ENCODE results near the gene CUX1. TPM values are rescaled to one million over a fixed set of nuclear protein-coding genes. Genes with fewer than 3 reads are reported as not detected.
"Not testable (repeated sequence)": the region's sequence is repeated elsewhere in the genome, so short reads cannot be mapped to it uniquely, and the experiment has no call there.

CUX1 gene
- total and polyA plus RNA-seq, 10 of the 15 experiments (the other 5 are each of a cell fraction or from before 2014, with no cell fraction given) = 6.1 to 48.6 (median 25.9) TPM

- no peak for TF ChIP-seq EED (IDR thresholded peaks at IDR 0.05; ENCODE audit: low read depth)
- no peak for TF ChIP-seq RFX5 (IDR thresholded peaks at IDR 0.05; ENCODE audit: low read depth, low read length)
These were observed 224.7 kb downstream of the CUX1 start (continued) for GRCh38 chr7:102042016-102042656.

- DNase-seq (ENCODE audit: low read depth, low spot score); H3K27ac ChIP-seq (ENCODE audit: control insufficient read depth, insufficient read depth); intact Hi-C loops (cut with micrococcal nuclease; ENCODE audit: unreplicated experiment); H3K4me3 ChIP-seq; FAIRE-seq; H3K36me3 ChIP-seq (ENCODE audit: control insufficient read depth in 2 of 2, insufficient read depth in 2 of 2, low read length in 1 of 2); H3K4me2 ChIP-seq (ENCODE audit: control insufficient read depth, insufficient read depth); in situ Hi-C loops (cut with MboI); H4K20me1 ChIP-seq (ENCODE audit: control insufficient read depth, insufficient read depth); ATAC-seq; H3K9ac ChIP-seq (ENCODE audit: control insufficient read depth, insufficient read depth, low read length); H3K79me2 ChIP-seq (ENCODE audit: control insufficient read depth, insufficient read depth, low read length); H3K9me3 ChIP-seq (replicated peaks; ENCODE audit: control insufficient read depth, insufficient read depth, low read length); H3K27me3 ChIP-seq (replicated peaks in 1 of 2; ENCODE audit: control insufficient read depth in 2 of 2, insufficient read depth in 2 of 2, low read length in 1 of 2); BruUV-seq (replicated peaks); CTCF ChIA-PET; H2AFZ ChIP-seq (ENCODE audit: control insufficient read depth, low read depth, low read length): not testable (repeated sequence)
- ChIA-PET SMC1A (ENCODE audit: uncharacterized antibody, unreplicated experiment) (interaction anchor here (0.6 to 2.0 kb wide), 4 partner anchors 13 to 186 kb away, joined by 3 to 7 read pairs (median 4); no protein-coding TSS in a partner anchor), RAD21 (ENCODE audit: unreplicated experiment) (interaction anchor here (1.6 kb wide), 1 partner anchor 185 kb away, joined by 4 read pairs; no protein-coding TSS in a partner anchor), POLR2A (interaction anchor here (0.6 to 1.2 kb wide), 2 partner anchors 19 to 65 kb away, joined by 3 to 4 read pairs; no protein-coding TSS in a partner anchor)
- peaks cover 43% of the 10 kb centered on the region for H3K4me1 ChIP-seq (ENCODE audit: control insufficient read depth, insufficient read depth, low read length)
- WGBS (ENCODE audit: insufficient coverage, insufficient replicate concordance, low lambda C conversion rate, missing lambda C conversion rate) = 68% methylated on average over 9 of the region's 9 CpGs
These were observed 225.4 kb downstream of the CUX1 start for GRCh38 chr7:102042796-102043195.

- ChIA-PET POLR2A (interaction anchor here (2.0 kb wide), 1 partner anchor 9 kb away, joined by 6 read pairs; no protein-coding TSS in a partner anchor), RAD21 (ENCODE audit: unreplicated experiment) (interaction anchor here (1.8 kb wide), 1 partner anchor 10 kb away, joined by 5 read pairs; no protein-coding TSS in a partner anchor), CTCF (interaction anchor here (1.5 to 2.8 kb wide), 2 partner anchors 9 to 13 kb away, joined by 3 to 10 read pairs; no protein-coding TSS in a partner anchor), SMC1A (ENCODE audit: uncharacterized antibody, unreplicated experiment) (interaction anchor here (1.3 to 3.1 kb wide), 2 partner anchors 11 to 15 kb away, joined by 3 to 23 read pairs; no protein-coding TSS in a partner anchor)
- no peak overlapping the region for H2AFZ ChIP-seq (ENCODE audit: control insufficient read depth, low read depth, low read length)
- no TSS peak for BruUV-seq (replicated peaks)
- 90% methylated on average over 6 of the region's 6 CpGs for WGBS (ENCODE audit: insufficient coverage, insufficient replicate concordance, low lambda C conversion rate, missing lambda C conversion rate)
- intact Hi-C loops (cut with micrococcal nuclease; ENCODE audit: unreplicated experiment) = no loop called here
- no peaks in the 10 kb centered on the region for H3K9me3 ChIP-seq (replicated peaks; ENCODE audit: control insufficient read depth, insufficient read depth, low read length)
- no peak overlapping the region for H3K4me3 ChIP-seq
- H3K27me3 ChIP-seq (replicated peaks in 1 of 2; ENCODE audit: control insufficient read depth in 2 of 2, insufficient read depth in 2 of 2, low read length in 1 of 2) = no peaks in the 10 kb centered on the region
- no peak overlapping the region for H3K9ac ChIP-seq (ENCODE audit: control insufficient read depth, insufficient read depth, low read length)
- in situ Hi-C loops (cut with MboI) = no loop called here
- ATAC-seq (no peak), DNase-seq (ENCODE audit: low read depth, low spot score) (no peak), FAIRE-seq (no peak)
- H3K4me1 ChIP-seq (ENCODE audit: control insufficient read depth, insufficient read depth, low read length) = peaks cover 54% of the 10 kb centered on the region
- peaks cover 2% of the 10 kb centered on the region for H3K79me2 ChIP-seq (ENCODE audit: control insufficient read depth, insufficient read depth, low read length)
- H3K27ac ChIP-seq (ENCODE audit: control insufficient read depth, insufficient read depth) = no peak overlapping the region
- H4K20me1 ChIP-seq (ENCODE audit: control insufficient read depth, insufficient read depth) = 0 out of 2 replicates have a peak, but pooled peaks cover 4% of the 10 kb centered on the region
- no peak overlapping the region; the same call in 1 of the 2 replicates for H3K4me2 ChIP-seq (ENCODE audit: control insufficient read depth, insufficient read depth)
- no peaks in the 10 kb centered on the region; a peak in 2 of 4 replicates for H3K36me3 ChIP-seq (ENCODE audit: control insufficient read depth in 2 of 2, insufficient read depth in 2 of 2, low read length in 1 of 2)
- TF ChIP-seq SKIL (IDR thresholded peaks at IDR 0.05; ENCODE audit: low read depth, poor library complexity, severe bottlenecking) = no peak
- no peak for TF ChIP-seq IRF5 (IDR thresholded peaks at IDR 0.05; ENCODE audit: borderline replicate concordance)
- TF ChIP-seq CBX3 (IDR thresholded peaks at IDR 0.05; ENCODE audit: borderline replicate concordance, low read depth) = no peak
- no peak for TF ChIP-seq ZNF207 (IDR thresholded peaks at IDR 0.05; ENCODE audit: borderline replicate concordance)
- TF ChIP-seq ZZZ3 (IDR thresholded peaks at IDR 0.05; ENCODE audit: control insufficient read depth, insufficient read length, low read depth) = no peak
- TF ChIP-seq RBBP5 (conservative IDR thresholded peaks at IDR 0.05) = no peak
- TF ChIP-seq SPI1 (IDR thresholded peaks at IDR 0.05; ENCODE audit: borderline replicate concordance, insufficient read depth, low read depth, low read length) = no peak
- no peak for TF ChIP-seq NR2C1 (IDR thresholded peaks at IDR 0.05)
These were observed 227.2 kb downstream of the CUX1 start for GRCh38 chr7:102044641-102044983.
